Naive thymus-derived CD8-positive, alpha-beta T cell (primary cell): ENCODE results near the gene LRWD1. TPM values are rescaled to one million over a fixed set of nuclear protein-coding genes. Genes with fewer than 3 reads are reported as not detected.
A peak's percentile ranks its signal among the peaks of the same experiment; 100 is the strongest.

Source experiments
- ATAC-seq, 2 donors: fragments of 150-1000 bp; cut with Tn5 transposase in 1 of 2; sonication (Bioruptor Pico), chemical (Tn5 transposase) in 1 of 2; 1 replicate in 1 of 2; 2 replicates in 1 of 2; pipeline ENCODE4 v1.10.0; 2021; ENCODE audit warnings: mild to moderate bottlenecking in 2 of 2, moderate library complexity in 2 of 2
- POLR2A ChIA-PET: fragments of 350-600 bp; sonication (Branson Sonifier 250); formaldehyde crosslinking; loops from one replicate; lab custom pipeline; 2021; ENCODE audit warnings: antibody characterized with exemption; lab: Charles Lee
- DNase-seq, 10 donors: peaks; one replicate each; pipeline versions ENCODE4 v3.0.0 to v3.0.0-alpha.2; 2020 to 2022
- H3K27ac Mint-ChIP-seq, 10 donors: one replicate each; pipeline ENCODE4 v1.8.0; 2020 to 2022; ENCODE audit warnings: mild to moderate bottlenecking in 10 of 10, mixed read lengths in 10 of 10, moderate library complexity in 4 of 10, inconsistent platforms in 1 of 10
- H3K27me3 Mint-ChIP-seq, 5 donors: one replicate each; pipeline ENCODE4 v1.8.0; 2021 to 2022; ENCODE audit warnings: mixed read lengths in 5 of 5
- H3K36me3 Mint-ChIP-seq, 3 donors: one replicate each; pipeline ENCODE4 v1.8.0; 2020 to 2022; ENCODE audit warnings: mixed read lengths in 3 of 3, mild to moderate bottlenecking in 2 of 3, inconsistent platforms in 1 of 3
- H3K4me1 Mint-ChIP-seq, 4 donors: one replicate each; pipeline ENCODE4 v1.8.0; 2021 to 2022; ENCODE audit warnings: mixed read lengths in 4 of 4
- H3K4me3 Mint-ChIP-seq, 10 donors: one replicate each; pipeline ENCODE4 v1.8.0; 2020 to 2022; ENCODE audit warnings: mild to moderate bottlenecking in 10 of 10, mixed read lengths in 10 of 10, moderate library complexity in 6 of 10, inconsistent platforms in 1 of 10
- H3K9me3 Mint-ChIP-seq, 9 donors: one replicate each; pipeline ENCODE4 v1.8.0; 2020 to 2022; ENCODE audit warnings: mixed read lengths in 9 of 9, mild to moderate bottlenecking in 3 of 9, inconsistent platforms in 1 of 9, moderate library complexity in 1 of 9
- polyA plus RNA-seq, 3 donors: library from polyadenylated mRNA; unstranded; fragments of 300-500 nt; fragmentation: Illumina TruSeq; gene quantifications; one replicate each; pipeline ENCODE4 v1.2.3, GENCODE V29; 2021
- total RNA-seq, 8 experiments: library from RNA in 2 of 8; stranded (reverse) in 2 of 8; gene quantifications; one replicate each; pipeline ENCODE4 v1.2.3 and lab custom pipeline; 2021 to 2026

The LRWD1 gene
- total and polyA plus RNA-seq, 5 experiments from 2014 or later, result 7.2 to 23.6 (median 14.5) TPM

- Mint-ChIP-seq H3K27ac (peak overlapping the region; percentile 100), H3K4me3 (peak overlapping the region; percentile 80 to 94 (median 89)), H3K4me1 (peaks cover 39 to 97% (median 80%) of the 10 kb centered on the region in 4 donors), H3K9me3 (peaks cover 0 to 6% (median 0%) of the 10 kb centered on the region in 9 donors), H3K36me3 (peaks cover 0 to 5% (median 2%) of the 10 kb centered on the region in 3 donors), H3K27me3 (no peaks in the 10 kb centered on the region)
- ATAC-seq (no peak), DNase-seq (no peak)
- POLR2A ChIA-PET, result interaction anchor here (0.6 to 15.8 kb wide), 7 partner anchors 8 to 39 kb away, joined by 3 to 449 read pairs (median 17); partner anchors contain the start of genes ALKBH4, LRWD1 and PRKRIP1
Measured at GRCh38 chr7:102427019-102427405, 37.8 kb upstream of the LRWD1 start.

- peak overlapping the region in 8 of 10 donors; percentile 40 to 80 (median 65) for H3K4me3 Mint-ChIP-seq
- POLR2A ChIA-PET, result interaction anchor here (1.1 to 15.8 kb wide), 2 partner anchors 10 to 15 kb away, joined by 5 to 449 read pairs; no protein-coding TSS in a partner anchor
- peaks cover 0 to 4% (median 2%) of the 10 kb centered on the region in 3 donors for H3K36me3 Mint-ChIP-seq
- no peaks in the 10 kb centered on the region for H3K27me3 Mint-ChIP-seq
- DNase-seq (no peak), ATAC-seq (no peak)
- peaks cover 0 to 6% (median 0%) of the 10 kb centered on the region in 9 donors for H3K9me3 Mint-ChIP-seq
- peak overlapping the region; percentile 99 to 100 (median 100) for H3K27ac Mint-ChIP-seq
- peaks cover 39 to 91% (median 79%) of the 10 kb centered on the region in 4 donors for H3K4me1 Mint-ChIP-seq
Measured at GRCh38 chr7:102429141-102429899, 35.5 kb upstream of the LRWD1 start.

- ATAC-seq, result peak; percentile 63 to 68
- H3K27me3 Mint-ChIP-seq, result no peaks in the 10 kb centered on the region
- POLR2A ChIA-PET, result interaction anchor here (1.5 to 15.8 kb wide), 4 partner anchors 12 to 36 kb away, joined by 4 to 449 read pairs (median 14); partner anchors contain the start of gene PRKRIP1
- peaks cover 0 to 10% (median 0%) of the 10 kb centered on the region in 3 donors for H3K36me3 Mint-ChIP-seq
- H3K27ac Mint-ChIP-seq, result peak overlapping the region; percentile 99 to 100 (median 100)
- peaks cover 29 to 86% (median 72%) of the 10 kb centered on the region in 4 donors for H3K4me1 Mint-ChIP-seq
- peak in 9 of 10 donors; percentile 49 to 77 (median 67) for DNase-seq
- H3K4me3 Mint-ChIP-seq, result peak overlapping the region; percentile 75 to 93 (median 82)
- H3K9me3 Mint-ChIP-seq, result peaks cover 0 to 6% (median 0%) of the 10 kb centered on the region in 9 donors
Measured at GRCh38 chr7:102431617-102432298, 33.0 kb upstream of the LRWD1 start.

- Mint-ChIP-seq H3K36me3 (peaks cover 0 to 15% (median 0%) of the 10 kb centered on the region in 3 donors), H3K4me3 (peak overlapping the region; percentile 78 to 93 (median 84)), H3K27ac (peak overlapping the region; percentile 99 to 100 (median 100)), H3K27me3 (no peaks in the 10 kb centered on the region), H3K9me3 (peaks cover 0 to 6% (median 0%) of the 10 kb centered on the region in 9 donors), H3K4me1 (peaks cover 25 to 77% (median 64%) of the 10 kb centered on the region in 4 donors)
- peak in 6 of 10 donors; percentile 18 to 70 (median 30) for DNase-seq
- ATAC-seq, result peak; percentile 27 to 29
- POLR2A ChIA-PET, result interaction anchor here (0.7 to 15.8 kb wide), 8 partner anchors 9 to 36 kb away, joined by 3 to 449 read pairs (median 4); partner anchors contain the start of genes ALKBH4, LRWD1 and PRKRIP1
Measured at GRCh38 chr7:102432442-102433218, 32.2 kb upstream of the LRWD1 start.

GRCh38 chr7:102433219-102434038 is 31.4 kb upstream of the LRWD1 start, which contains the start of gene ORAI2:
Gene ORAI2, plus strand, starts transcription at chr7:102433575. Its CDS starts 5,382 bp downstream, at chr7:102438957.
- POLR2A ChIA-PET, result interaction anchor here (0.7 to 15.8 kb wide), 13 partner anchors 8 to 39 kb away, joined by 3 to 449 read pairs (median 4); partner anchors contain the start of genes ALKBH4, LRWD1 and PRKRIP1
- peaks cover 25 to 69% (median 59%) of the 10 kb centered on the region in 4 donors for H3K4me1 Mint-ChIP-seq

GRCh38 chr7:102434039-102434486 is 30.7 kb upstream of the LRWD1 start:
- Mint-ChIP-seq H3K36me3 (peaks cover 0 to 21% (median 0%) of the 10 kb centered on the region in 3 donors), H3K27me3 (no peaks in the 10 kb centered on the region), H3K27ac (peak overlapping the region; percentile 69 to 95 (median 93)), H3K9me3 (peaks cover 0 to 6% (median 0%) of the 10 kb centered on the region in 9 donors), H3K4me1 (peaks cover 25 to 63% (median 56%) of the 10 kb centered on the region in 4 donors), H3K4me3 (peak overlapping the region; percentile 76 to 92 (median 86))
- DNase-seq (peak in 2 of 10 donors; percentile 19 to 22), ATAC-seq (peak; percentile 7 to 10)
- POLR2A ChIA-PET, result interaction anchor here (0.7 to 15.8 kb wide), 9 partner anchors 9 to 39 kb away, joined by 3 to 449 read pairs (median 5); partner anchors contain the start of gene PRKRIP1

More at GRCh38 chr7:102433219-102434038, 31.4 kb upstream of the LRWD1 start, which contains the start of gene ORAI2:
- peak; percentile 55 to 67 for ATAC-seq
- Mint-ChIP-seq H3K4me3 (peak within 1 kb of the TSS; percentile 78 to 93 (median 88)), H3K36me3 (peaks cover 0 to 18% (median 0%) of the 10 kb centered on the region in 3 donors), H3K27ac (peak within 1 kb of the TSS; percentile 99 to 100 (median 100)), H3K27me3 (no peaks in the 10 kb centered on the region), H3K9me3 (peaks cover 0 to 6% (median 0%) of the 10 kb centered on the region in 9 donors)
- peak; percentile 82 to 92 (median 85) for DNase-seq

GRCh38 chr7:102436118-102436517 is 28.7 kb upstream of the LRWD1 start:
- Mint-ChIP-seq H3K36me3 (peaks cover 0 to 35% (median 0%) of the 10 kb centered on the region in 3 donors), H3K4me1 (peaks cover 13 to 42% (median 36%) of the 10 kb centered on the region in 4 donors), H3K27ac (peak overlapping the region in 7 of 10 donors; percentile 63 to 93 (median 78)), H3K9me3 (no peaks in the 10 kb centered on the region), H3K4me3 (peak overlapping the region in 4 of 10 donors; percentile 31 to 59 (median 52)), H3K27me3 (no peaks in the 10 kb centered on the region)
- DNase-seq (no peak), ATAC-seq (no peak)
- POLR2A ChIA-PET, result interaction anchor here (1.8 to 15.8 kb wide), 3 partner anchors 10 to 28 kb away, joined by 4 to 449 read pairs (median 17); partner anchors contain the start of genes ALKBH4 and LRWD1

GRCh38 chr7:102439963-102440795 is 24.6 kb upstream of the LRWD1 start:
- Mint-ChIP-seq H3K9me3 (no peaks in the 10 kb centered on the region), H3K4me3 (no peak overlapping the region), H3K4me1 (peaks cover 4 to 33% (median 12%) of the 10 kb centered on the region in 4 donors), H3K27ac (no peak overlapping the region), H3K27me3 (no peaks in the 10 kb centered on the region), H3K36me3 (peaks cover 0 to 58% (median 0%) of the 10 kb centered on the region in 3 donors)
- POLR2A ChIA-PET, result interaction anchor here (1.7 to 4.1 kb wide), 3 partner anchors 11 to 24 kb away, joined by 5 to 19 read pairs (median 12); no protein-coding TSS in a partner anchor
- DNase-seq (no peak), ATAC-seq (no peak)

GRCh38 chr7:102444961-102445673 is 19.7 kb upstream of the LRWD1 start:
- Mint-ChIP-seq H3K27me3 (no peaks in the 10 kb centered on the region), H3K9me3 (no peaks in the 10 kb centered on the region), H3K36me3 (peaks cover 0 to 58% (median 4%) of the 10 kb centered on the region in 3 donors), H3K4me1 (peaks cover under 1 to 26% (median 3%) of the 10 kb centered on the region in 4 donors), H3K27ac (peak overlapping the region in 6 of 10 donors; percentile 15 to 79 (median 50)), H3K4me3 (peak overlapping the region in 1 of 10 donors; percentile 58)
- ATAC-seq (no peak), DNase-seq (no peak)
- POLR2A ChIA-PET, result interaction anchor here (0.7 to 4.7 kb wide), 3 partner anchors 12 to 49 kb away, joined by 3 to 22 read pairs (median 9); partner anchors contain the start of genes ORAI2 and PRKRIP1
